WTC11 (cell line): ENCODE results near the gene CENPX. TPM values are rescaled to one million over a fixed set of nuclear protein-coding genes. Genes with fewer than 3 reads are reported as not detected.
A peak's percentile ranks its signal among the peaks of the same experiment; 100 is the strongest.

ENCODE experiments used
- ARID4B ChIP-seq: sonication (generic); formaldehyde crosslinking; IDR thresholded peaks from 2 replicates; pipeline ENCODE4 v1.8.0; 2023; ENCODE audit warnings: missing genetic modification reagents, mild to moderate bottlenecking, borderline replicate concordance
- ATF2 ChIP-seq: sonication (generic); formaldehyde crosslinking; IDR thresholded peaks from 2 replicates; pipeline ENCODE4 v1.8.1; 2022; ENCODE audit warnings: low read depth, missing genetic modification reagents, borderline replicate concordance
- CDX4 ChIP-seq: fragments of 250-450 bp; sonication (Bioruptor Pico); IDR thresholded peaks from 2 replicates; pipeline ENCODE4 v1.9.0; 2021; ENCODE audit warnings: moderate library complexity, mild to moderate bottlenecking, inconsistent platforms, borderline replicate concordance
- CREM ChIP-seq: sonication (generic); formaldehyde crosslinking; IDR thresholded peaks from 2 replicates; pipeline ENCODE4 v1.8.1; 2022; ENCODE audit warnings: mild to moderate bottlenecking, missing genetic modification reagents, moderate library complexity
- ERG ChIP-seq: fragments of 250-450 bp; sonication (Bioruptor Pico); IDR thresholded peaks from 2 replicates; pipeline ENCODE4 v1.8.0; 2021; ENCODE audit warnings: mild to moderate bottlenecking
- ETV6 ChIP-seq: sonication (generic); formaldehyde crosslinking; IDR thresholded peaks from 2 replicates; pipeline ENCODE4 v1.8.1; 2022; ENCODE audit warnings: mild to moderate bottlenecking, missing genetic modification reagents
- FOXP1 ChIP-seq: sonication (generic); formaldehyde crosslinking; IDR thresholded peaks from 2 replicates; pipeline ENCODE4 v1.8.0; 2022; ENCODE audit warnings: missing genetic modification reagents, mild to moderate bottlenecking, moderate library complexity, borderline replicate concordance
- FOXP4 ChIP-seq: sonication (generic); formaldehyde crosslinking; IDR thresholded peaks from 2 replicates; pipeline ENCODE4 v1.8.0; 2022; ENCODE audit warnings: mild to moderate bottlenecking, missing genetic modification reagents
- GRHL2 ChIP-seq: fragments of 250-450 bp; sonication (Bioruptor Pico); IDR thresholded peaks from 2 replicates; pipeline ENCODE4 v1.8.0; 2022; ENCODE audit warnings: mild to moderate bottlenecking, moderate library complexity; ENCODE audit not compliant: insufficient replicate concordance, severe bottlenecking
- GTF2I ChIP-seq: fragments of 250-450 bp; sonication (Bioruptor Pico); conservative IDR thresholded peaks from 2 replicates; pipeline ENCODE4 v1.4.0; 2021; ENCODE audit warnings: mild to moderate bottlenecking
- IRF2 ChIP-seq: sonication (generic); formaldehyde crosslinking; IDR thresholded peaks from 2 replicates; pipeline ENCODE4 v1.8.0; 2022; ENCODE audit warnings: low read depth, missing genetic modification reagents, borderline replicate concordance
- JAZF1 ChIP-seq: fragments of 250-450 bp; sonication (Bioruptor Pico); IDR thresholded peaks from 2 replicates; pipeline ENCODE4 v1.9.0; 2021; ENCODE audit warnings: moderate library complexity, mild to moderate bottlenecking, inconsistent platforms
- KAT7 ChIP-seq: sonication (generic); formaldehyde crosslinking; IDR thresholded peaks from 2 replicates; pipeline ENCODE4 v1.8.1; 2023; ENCODE audit warnings: missing genetic modification reagents, mild to moderate bottlenecking, borderline replicate concordance
- MLX ChIP-seq: sonication (generic); formaldehyde crosslinking; IDR thresholded peaks from 2 replicates; pipeline ENCODE4 v1.8.1; 2023; ENCODE audit warnings: mild to moderate bottlenecking, missing genetic modification reagents, moderate library complexity
- PRRX2 ChIP-seq: fragments of 250-450 bp; sonication (Bioruptor Pico); IDR thresholded peaks from 2 replicates; pipeline ENCODE4 v1.8.0; 2021; ENCODE audit warnings: mild to moderate bottlenecking
- USF1 ChIP-seq: sonication (generic); formaldehyde crosslinking; IDR thresholded peaks from 2 replicates; pipeline ENCODE4 v1.8.0; 2022; ENCODE audit warnings: mild to moderate bottlenecking, missing genetic modification reagents
- ZBTB21 ChIP-seq: sonication (generic); formaldehyde crosslinking; IDR thresholded peaks from 2 replicates; pipeline ENCODE4 v1.8.1; 2023; ENCODE audit warnings: mild to moderate bottlenecking, missing genetic modification reagents, borderline replicate concordance
- ZMAT4 ChIP-seq: fragments of 250-450 bp; sonication (Bioruptor Pico); IDR thresholded peaks from 2 replicates; pipeline ENCODE4 v1.9.0; 2021; ENCODE audit warnings: mild to moderate bottlenecking
- ZNF121 ChIP-seq: sonication (generic); formaldehyde crosslinking; IDR thresholded peaks from 2 replicates; pipeline ENCODE4 v1.8.0; 2023; ENCODE audit warnings: missing genetic modification reagents
- ZNF138 ChIP-seq: sonication (generic); formaldehyde crosslinking; conservative IDR thresholded peaks from 2 replicates; pipeline ENCODE4 v1.8.1; 2022; ENCODE audit warnings: mild to moderate bottlenecking, moderate library complexity, missing genetic modification reagents
- ZNF532 ChIP-seq: fragments of 250-450 bp; sonication (Bioruptor Pico); IDR thresholded peaks from 2 replicates; pipeline ENCODE4 v1.9.0; 2021; ENCODE audit warnings: mild to moderate bottlenecking, borderline replicate concordance
- total RNA-seq: library from RNA; stranded (reverse); gene quantifications from 3 replicates; pipeline ENCODE4 v1.2.3, GENCODE V29; 2021

Gene CENPX
- total RNA-seq, 1 experiment from 2014 or later, result 121 TPM

- 0 out of 2 replicates have a peak, but pooled peaks have one; percentile 26 for TF ChIP-seq ZBTB21 (CRISPR knock-in tag)
- no peak for TF ChIP-seq GTF2I (CRISPR knock-in tag)
- TF ChIP-seq IRF2 (CRISPR knock-in tag), result no peak
- TF ChIP-seq KAT7, result 0 out of 2 replicates have a peak, but pooled peaks have one; percentile 45
- peak; percentile 71; the same call in 1 of the 2 replicates for TF ChIP-seq FOXP1 (CRISPR knock-in tag)
- TF ChIP-seq ZNF121 (CRISPR knock-in tag), result no peak
- no peak for TF ChIP-seq PRRX2 (CRISPR knock-in tag)
- TF ChIP-seq ERG, result no peak
- no peak for TF ChIP-seq MLX
- no peak for TF ChIP-seq JAZF1 (CRISPR knock-in tag)
- peak; percentile 96 for TF ChIP-seq USF1 (CRISPR knock-in tag)
- TF ChIP-seq ZMAT4 (CRISPR knock-in tag), result no peak
- TF ChIP-seq ETV6 (CRISPR knock-in tag), result no peak
- TF ChIP-seq ZNF532, result no peak
- peak; percentile 78 for TF ChIP-seq CREM (CRISPR knock-in tag)
- peak; percentile 69; the same call in 1 of the 2 replicates for TF ChIP-seq FOXP4 (CRISPR knock-in tag)
- TF ChIP-seq GRHL2, result no peak
- no peak for TF ChIP-seq ATF2
- TF ChIP-seq CDX4, result no peak
- no peak for TF ChIP-seq ARID4B (CRISPR knock-in tag)
- no peak for TF ChIP-seq ZNF138 (CRISPR knock-in tag)
Measured at GRCh38 chr17:81977211-81977808, 45.4 kb downstream of the CENPX start, which contains the start of gene ASPSCR1 (continued).
